CD4-positive, alpha-beta T cell treated with Interleukin-6 for 4 hours (primary cell): ENCODE data around the gene AFTPH.

ENCODE experiments used
- DNase-seq: peaks from one replicate; pipeline ENCODE4 v3.0.0-alpha.2; 2020; ENCODE audit warnings: mixed read lengths

The AFTPH gene

GRCh38 chr2:64634345-64635267 is 110.5 kb downstream of the AFTPH start:
- DNase-seq, result no peak

- no peak for DNase-seq
Observed at GRCh38 chr2:64635976-64636911, 112.1 kb downstream of the AFTPH start.

GRCh38 chr2:64637000-64637635 is 113.0 kb downstream of the AFTPH start:
- DNase-seq, result no peak

GRCh38 chr2:64637931-64638330 is 113.8 kb downstream of the AFTPH start:
- DNase-seq, result no peak

GRCh38 chr2:64638502-64639120 is 114.5 kb downstream of the AFTPH start:
- DNase-seq, result no peak

- no peak for DNase-seq
Observed at GRCh38 chr2:64639691-64640090, 115.6 kb downstream of the AFTPH start.

- DNase-seq, result no peak
Observed at GRCh38 chr2:64640153-64641044, 116.3 kb downstream of the AFTPH start.

- DNase-seq, result no peak
Observed at GRCh38 chr2:64641599-64641998, 117.5 kb downstream of the AFTPH start.
